ENCODE data around the gene TMTC1. TPM values are rescaled to one million over a fixed set of nuclear protein-coding genes. Genes with fewer than 3 reads are reported as not detected.
A peak's percentile ranks its signal among the peaks of the same experiment; 100 is the strongest.

The TMTC1 gene
- total RNA-seq, 2 donors from 2014 or later: 3.3 to 6.3 TPM

- H3K27me3 ChIP-seq: no peaks in the 10 kb centered on the region
- TF ChIP-seq CTCF (IDR thresholded peaks at IDR 0.05): no peak
- no peak overlapping the region for H3K27ac ChIP-seq
- no peaks in the 10 kb centered on the region for H3K9me3 ChIP-seq
- intact Hi-C loops (cut with DNase I): no loop called here
- H3K36me3 ChIP-seq: no peaks in the 10 kb centered on the region
- DNase-seq: no peak
- H3K4me1 ChIP-seq: no peaks in the 10 kb centered on the region
- H3K9ac ChIP-seq (ENCODE audit: low read depth in 2 of 2, low read length in 2 of 2): no peak overlapping the region
- H3K4me3 ChIP-seq: no peak overlapping the region
Observed at GRCh38 chr12:29795715-29796114, 12.0 kb upstream of the TMTC1 start.

GRCh38 chr12:29794862-29795261, 11.1 kb upstream of the TMTC1 start:
- Histone ChIP-seq H3K27me3 (no peaks in the 10 kb centered on the region), H3K36me3 (no peaks in the 10 kb centered on the region), H3K4me3 (no peak overlapping the region), H3K9me3 (no peaks in the 10 kb centered on the region), H3K27ac (no peak overlapping the region), H3K9ac (ENCODE audit: low read depth in 2 of 2, low read length in 2 of 2) (no peak overlapping the region), H3K4me1 (no peaks in the 10 kb centered on the region)
- no peak for TF ChIP-seq CTCF (IDR thresholded peaks at IDR 0.05)
- no peak for DNase-seq
- intact Hi-C loops (cut with DNase I): no loop called here

- no peak for TF ChIP-seq CTCF (IDR thresholded peaks at IDR 0.05)
- H3K36me3 ChIP-seq: no peaks in the 10 kb centered on the region
- H3K4me1 ChIP-seq: no peaks in the 10 kb centered on the region
- no peak overlapping the region for H3K9ac ChIP-seq (ENCODE audit: low read depth in 2 of 2, low read length in 2 of 2)
- H3K9me3 ChIP-seq: no peaks in the 10 kb centered on the region
- H3K4me3 ChIP-seq: no peak overlapping the region
- no peak overlapping the region for H3K27ac ChIP-seq
- DNase-seq: no peak
- intact Hi-C loops (cut with DNase I): no loop called here
- no peaks in the 10 kb centered on the region for H3K27me3 ChIP-seq
Observed at GRCh38 chr12:29792853-29793252, 9.1 kb upstream of the TMTC1 start.

GRCh38 chr12:29792132-29792531, 8.4 kb upstream of the TMTC1 start:
- Histone ChIP-seq H3K36me3 (no peaks in the 10 kb centered on the region), H3K9ac (ENCODE audit: low read depth in 2 of 2, low read length in 2 of 2) (no peak overlapping the region), H3K27me3 (no peaks in the 10 kb centered on the region), H3K4me3 (no peak overlapping the region), H3K9me3 (no peaks in the 10 kb centered on the region), H3K4me1 (no peaks in the 10 kb centered on the region), H3K27ac (no peak overlapping the region)
- TF ChIP-seq CTCF (IDR thresholded peaks at IDR 0.05): no peak
- DNase-seq: no peak
- intact Hi-C loops (cut with DNase I): no loop called here

- Histone ChIP-seq H3K4me3 (peak overlapping the region; percentile 43), H3K27ac (peak overlapping the region; percentile 42), H3K9me3 (no peaks in the 10 kb centered on the region), H3K27me3 (peaks cover 19% of the 10 kb centered on the region), H3K4me1 (no peaks in the 10 kb centered on the region), H3K9ac (ENCODE audit: low read depth in 2 of 2, low read length in 2 of 2) (peak overlapping the region; percentile 32 to 69), H3K36me3 (no peaks in the 10 kb centered on the region)
- peak; percentile 18 for DNase-seq
- TF ChIP-seq CTCF (IDR thresholded peaks at IDR 0.05): no peak
- intact Hi-C loops (cut with DNase I): no loop called here
Observed at GRCh38 chr12:29782871-29783772, 620 bp downstream of the TMTC1 start.
